Stomach (tissue), 9 donors: ENCODE results near the gene TMEM185A. TPM values are rescaled to one million over a fixed set of nuclear protein-coding genes. Genes with fewer than 3 reads are reported as not detected.
"Not testable (repeated sequence)": the region's sequence is repeated elsewhere in the genome, so short reads cannot be mapped to it uniquely, and the experiment has no call there.

Experiments used
- DNase-seq, 2 donors: peaks; one replicate each; pipeline versions ENCODE4 v3.0.0 to v3.0.0-alpha.2; 2013 to 2019
- H3K27ac ChIP-seq, 5 donors: fragments of 200-600 bp in 4 of 5; sonication (generic) in 4 of 5; one replicate each; pipeline ENCODE4 v1.5.1; 2013 to 2019; ENCODE audit warnings: mild to moderate bottlenecking in 1 of 5, moderate library complexity in 1 of 5
- H3K27me3 ChIP-seq, 3 donors: fragments of 200-600 bp; sonication (generic); one replicate each; pipeline ENCODE4 v1.5.1; 2017 to 2019; ENCODE audit warnings: mixed run types in 1 of 3
- H3K36me3 ChIP-seq, 4 donors: fragments of 200-600 bp; sonication (generic); 1 replicate in 3 of 4; 2 replicates in 1 of 4; pipeline ENCODE4 v1.5.1; 2016 to 2019
- H3K4me1 ChIP-seq, 4 donors: fragments of 200-600 bp; sonication (generic); one replicate each; pipeline ENCODE4 v1.5.1; 2016 to 2019
- H3K4me3 ChIP-seq, 4 donors: fragments of 200-600 bp; sonication (generic) in 3 of 4; one replicate each; pipeline ENCODE4 v1.5.1; 2016 to 2019; ENCODE audit warnings: mild to moderate bottlenecking in 1 of 4
- H3K9me3 ChIP-seq, 4 donors: fragments of 200-600 bp; sonication (generic); one replicate each; pipeline ENCODE4 v1.5.1; 2016 to 2019
- EP300 ChIP-seq: sonication (generic); formaldehyde crosslinking; IDR thresholded peaks from one replicate; pipeline ENCODE4 v1.6.1; 2017; ENCODE audit warnings: antibody characterized with exemption
- POLR2A ChIP-seq, 4 donors: fragments of 450-650 bp; IDR thresholded peaks; one replicate each; pipeline ENCODE4 v1.6.1; 2016; ENCODE audit warnings: antibody characterized with exemption in 4 of 4, control low read depth in 2 of 4, mild to moderate bottlenecking in 1 of 4, moderate library complexity in 1 of 4
- POLR2AphosphoS5 ChIP-seq, 3 donors: sonication (generic); formaldehyde crosslinking; IDR thresholded peaks; one replicate each; pipeline ENCODE4 v1.6.1; 2016; ENCODE audit warnings: antibody characterized with exemption in 3 of 3
- WGBS, 5 donors: extraction: QIAGEN DNeasy Blood & Tissue Kit in 3 of 5; methylation state at CpG; one replicate each; pipeline versions ENCODE4 v1.1.5 to v1.1.7; 2013 to 2018; 5-methylcytosine and 5-hydroxymethylcytosine counted together
- intact Hi-C: fragments of 100-400 bp; cut with DNase I; formaldehyde crosslinking; loops from one replicate; pipeline ENCODE4 v1.15.1; 2023; ENCODE audit warnings: low total_unique reads
- polyA plus RNA-seq, 3 donors: library from polyadenylated mRNA; stranded (reverse); fragments of 200-250 nt; gene quantifications; one replicate each; pipeline ENCODE4 v1.2.3, GENCODE V29; 2013
- total RNA-seq, 5 donors: library from RNA; depleted of rRNA; stranded (reverse); fragments of >200 nt; gene quantifications; one replicate each; pipeline versions ENCODE4 v1.1.0 to v1.2.3, GENCODE V29; 2014 to 2016
- TF ChIP-seq, protein P1 (sequence below), 7 experiments: fragments of 450-650 bp in 4 of 7; fragments of 200-600 bp in 3 of 7; sonication (generic) in 3 of 7; IDR thresholded peaks; one replicate each; pipeline ENCODE4 v1.5.1; 2016 to 2019; ENCODE audit warnings: antibody characterized with exemption in 7 of 7, control low read depth in 2 of 7, mild to moderate bottlenecking in 1 of 7
- donor health status: healthy with polysubstance abuse.
- donor health status: Bipolar disorder and iron deficiency.
- donor health status: healthy.

Gene TMEM185A
- total and polyA plus RNA-seq, 8 donors, result 3.5 to 22.0 (median 14.8) TPM

DNA sequence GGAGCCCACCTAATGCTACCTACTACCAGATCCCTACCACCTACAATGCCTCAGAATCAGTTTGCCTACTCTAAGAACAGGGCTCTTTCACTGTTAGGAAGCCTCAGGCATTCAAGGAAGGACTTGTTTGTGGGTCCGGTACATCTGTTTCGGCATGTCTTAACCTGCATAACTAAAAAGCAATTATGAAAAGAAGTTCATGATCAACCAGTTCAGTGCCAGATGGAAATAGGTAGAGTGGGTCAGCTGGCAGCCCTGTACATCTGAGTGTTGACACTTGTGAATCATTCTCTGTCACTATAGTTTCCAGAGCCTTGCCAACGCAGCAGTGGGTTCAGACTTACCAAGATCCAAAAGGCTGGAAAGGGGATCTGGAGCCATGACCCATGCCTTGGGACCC is 3.3 kb downstream of the TMEM185A start:
- intact Hi-C loops, result no loop called here
- H3K4me1 ChIP-seq, result peaks cover 3 to 21% (median 19%) of the 10 kb centered on the region in 4 donors
- 84 to 100% (median 96%) methylated on average over 3 of the region's 3 CpGs for whole genome bisulfite sequencing, 5 donors
- no peak overlapping the region for H3K4me3 ChIP-seq
- H3K36me3 ChIP-seq, result no peaks in the 10 kb centered on the region
- H3K27ac ChIP-seq, result no peak overlapping the region
- H3K9me3 ChIP-seq, result no peaks in the 10 kb centered on the region
- no peak for DNase-seq
- H3K27me3 ChIP-seq, result no peaks in the 10 kb centered on the region
- TF ChIP-seq POLR2A (IDR thresholded peaks at IDR 0.05) (no peak), EP300 (no peak), POLR2AphosphoS5 (IDR thresholded peaks at IDR 0.05) (no peak)
- TF ChIP-seq, protein P1, sequence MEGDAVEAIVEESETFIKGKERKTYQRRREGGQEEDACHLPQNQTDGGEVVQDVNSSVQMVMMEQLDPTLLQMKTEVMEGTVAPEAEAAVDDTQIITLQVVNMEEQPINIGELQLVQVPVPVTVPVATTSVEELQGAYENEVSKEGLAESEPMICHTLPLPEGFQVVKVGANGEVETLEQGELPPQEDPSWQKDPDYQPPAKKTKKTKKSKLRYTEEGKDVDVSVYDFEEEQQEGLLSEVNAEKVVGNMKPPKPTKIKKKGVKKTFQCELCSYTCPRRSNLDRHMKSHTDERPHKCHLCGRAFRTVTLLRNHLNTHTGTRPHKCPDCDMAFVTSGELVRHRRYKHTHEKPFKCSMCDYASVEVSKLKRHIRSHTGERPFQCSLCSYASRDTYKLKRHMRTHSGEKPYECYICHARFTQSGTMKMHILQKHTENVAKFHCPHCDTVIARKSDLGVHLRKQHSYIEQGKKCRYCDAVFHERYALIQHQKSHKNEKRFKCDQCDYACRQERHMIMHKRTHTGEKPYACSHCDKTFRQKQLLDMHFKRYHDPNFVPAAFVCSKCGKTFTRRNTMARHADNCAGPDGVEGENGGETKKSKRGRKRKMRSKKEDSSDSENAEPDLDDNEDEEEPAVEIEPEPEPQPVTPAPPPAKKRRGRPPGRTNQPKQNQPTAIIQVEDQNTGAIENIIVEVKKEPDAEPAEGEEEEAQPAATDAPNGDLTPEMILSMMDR (IDR thresholded peaks at IDR 0.05), result no peak

DNA sequence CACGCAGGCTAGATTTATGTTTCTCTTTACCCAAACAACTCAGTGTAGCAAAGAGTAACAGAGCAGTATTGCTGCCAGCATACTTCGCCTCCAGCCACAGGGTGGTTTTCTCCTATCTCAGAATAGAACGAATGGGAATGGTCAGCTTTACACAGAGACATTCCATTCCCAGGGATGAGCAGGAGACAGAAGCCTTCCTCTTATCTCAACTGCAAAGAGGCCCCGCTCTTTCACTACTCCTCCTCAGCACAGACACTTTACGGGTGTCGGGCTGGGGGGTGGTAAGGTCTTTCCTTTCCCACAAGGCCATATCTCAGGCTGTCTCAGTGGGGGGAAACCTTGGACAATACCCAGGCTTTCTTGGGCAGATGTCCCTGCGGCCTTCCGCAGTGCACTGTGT is 4.8 kb downstream of the TMEM185A start:
- WGBS, 5 donors, result 68 to 78% (median 76%) methylated on average over 5 to 8 of the region's 8 CpGs
- peaks cover 3 to 18% (median 17%) of the 10 kb centered on the region in 4 donors for H3K4me1 ChIP-seq
- H3K36me3 ChIP-seq, H3K27me3 ChIP-seq, H3K27ac ChIP-seq, H3K9me3 ChIP-seq, DNase-seq, H3K4me3 ChIP-seq, intact Hi-C loops: not testable (repeated sequence)

GRCh38 chrX:149619662-149620061 is 11.9 kb downstream of the TMEM185A start:
- H3K27me3 ChIP-seq, H3K4me3 ChIP-seq, intact Hi-C loops, H3K4me1 ChIP-seq, H3K9me3 ChIP-seq, H3K27ac ChIP-seq, DNase-seq, H3K36me3 ChIP-seq: not testable (repeated sequence)
- 71% methylated on average over 1 of the region's 1 CpG; no CpG with 5 or more reads in 4 of the 5 donors for WGBS, 5 donors

DNA sequence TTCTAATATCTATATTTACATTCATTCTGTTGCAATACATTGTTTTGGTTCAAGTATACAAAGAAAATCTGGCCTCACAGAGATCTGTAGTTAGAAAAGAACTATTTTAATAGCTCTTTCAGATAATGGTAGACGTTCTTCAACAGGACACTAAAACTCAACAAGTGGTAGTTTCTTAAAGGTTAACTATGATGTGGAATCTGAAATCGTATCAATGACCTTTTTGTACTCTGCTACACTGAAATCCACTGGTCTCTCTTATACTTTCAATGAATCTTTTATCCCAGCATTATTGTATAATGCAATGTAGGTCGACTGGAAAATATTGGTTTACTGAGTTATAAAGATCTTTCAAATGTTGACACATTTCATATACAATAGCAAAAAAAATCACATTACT is 12.7 kb downstream of the TMEM185A start:
- no peaks in the 10 kb centered on the region for H3K27me3 ChIP-seq
- no peak for TF ChIP-seq EP300
- no peak for TF ChIP-seq POLR2A (IDR thresholded peaks at IDR 0.05)
- TF ChIP-seq, protein P1 (IDR thresholded peaks at IDR 0.05), result no peak
- TF ChIP-seq POLR2AphosphoS5 (IDR thresholded peaks at IDR 0.05), result no peak
- H3K9me3 ChIP-seq, result no peaks in the 10 kb centered on the region
- no peaks in the 10 kb centered on the region for H3K36me3 ChIP-seq
- 60 to 90% (median 71%) methylated on average over 3 of the region's 3 CpGs for WGBS, 5 donors
- H3K4me3 ChIP-seq, result no peak overlapping the region
- H3K27ac ChIP-seq, result no peak overlapping the region
- H3K4me1 ChIP-seq, result no peaks in the 10 kb centered on the region
- no peak for DNase-seq
- intact Hi-C loops, result no loop called here

- TF ChIP-seq, protein P1 (IDR thresholded peaks at IDR 0.05), result no peak
- TF ChIP-seq EP300, result no peak
- TF ChIP-seq POLR2AphosphoS5 (IDR thresholded peaks at IDR 0.05), result no peak
- TF ChIP-seq POLR2A (IDR thresholded peaks at IDR 0.05), result no peak
- Histone ChIP-seq H3K36me3 (peaks cover 0 to 12% (median 5%) of the 10 kb centered on the region in 4 donors), H3K9me3 (no peaks in the 10 kb centered on the region), H3K4me3 (no peak overlapping the region), H3K27ac (no peak overlapping the region), H3K4me1 (no peaks in the 10 kb centered on the region), H3K27me3 (no peaks in the 10 kb centered on the region)
- WGBS, 5 donors, result 62 to 91% (median 82%) methylated on average over 1 of the region's 1 CpG
- intact Hi-C loops, result no loop called here
- DNase-seq, result no peak
Observed at GRCh38 chrX:149611623-149612175, 19.9 kb downstream of the TMEM185A start.
